Activated CD8-positive, alpha-beta memory T cell treated with anti-CD3 and anti-CD28 coated beads, Interleukin-2, amount 50 U/mL, for 1 hour (primary cell): ENCODE data around the gene FCER1G.

Experiments used
- DNase-seq: peaks from one replicate; pipeline ENCODE4 v3.0.0-alpha.2; 2020; ENCODE audit errors: extremely low read depth

Gene FCER1G

GRCh38 chr1:161266202-161266601 lies 51.1 kb downstream of the FCER1G start:
- no peak for DNase-seq

- no peak for DNase-seq
Measured at GRCh38 chr1:161266836-161267235, 51.7 kb downstream of the FCER1G start.

GRCh38 chr1:161267321-161267720 lies 52.2 kb downstream of the FCER1G start:
- DNase-seq: no peak
